B cell (primary cell): Measurements from ENCODE around the gene LTB4R. TPM values are rescaled to one million over a fixed set of nuclear protein-coding genes. Genes with fewer than 3 reads are reported as not detected.

Experiments used
- ATAC-seq: fragments of 200-7000 bp; cut with Tn5 transposase; one replicate; pipeline ENCODE4 v1.10.0; 2021; ENCODE audit warnings: low read depth, mild to moderate bottlenecking, moderate number of reproducible peaks, moderate library complexity
- CTCF ChIA-PET: fragments of 350-600 bp; sonication (Branson Sonifier 250); formaldehyde crosslinking; loops from one replicate; lab custom pipeline; 2021; ENCODE audit warnings: antibody characterized with exemption, inconsistent platforms; lab: Charles Lee
- POLR2A ChIA-PET: fragments of 350-600 bp; sonication (Branson Sonifier 250); formaldehyde crosslinking; loops from one replicate; lab custom pipeline; 2021; ENCODE audit warnings: antibody characterized with exemption; lab: Charles Lee
- DNase-seq: peaks from one replicate; pipeline ENCODE4 v3.0.0; 2013
- H2AFZ ChIP-seq: 2 replicates; pipeline ENCODE4 v1.6.1; 2012; ENCODE audit warnings: mild to moderate bottlenecking, low read depth, low read length; ENCODE audit not compliant: insufficient read depth, poor library complexity, severe bottlenecking
- H3K27ac ChIP-seq, 2 donors: 1 replicate in 1 of 2; 2 replicates in 1 of 2; pipeline ENCODE4 v1.5.1; 2012 to 2013; ENCODE audit warnings: low read length in 2 of 2, mild to moderate bottlenecking in 2 of 2, moderate library complexity in 1 of 2
- H3K27me3 ChIP-seq, 4 experiments: fragments of 200-600 bp in 1 of 4; sonication (generic) in 1 of 4; replicated peaks in 1 of 4; 1 replicate in 2 of 4; 2 replicates in 2 of 4; pipeline versions ENCODE4 v1.6.1 to v1.7.0; 2013 to 2016; ENCODE audit warnings: low read length in 3 of 4, mild to moderate bottlenecking in 2 of 4, mixed read lengths in 1 of 4, moderate library complexity in 1 of 4; ENCODE audit not compliant: insufficient read depth in 4 of 4, control insufficient read depth in 3 of 4; ENCODE audit errors: control extremely low read depth in 1 of 4
- H3K36me3 ChIP-seq, 2 experiments: replicated peaks in 1 of 2; 1 replicate in 1 of 2; 2 replicates in 1 of 2; pipeline versions ENCODE4 v1.6.1 to v1.7.1; 2013; ENCODE audit warnings: low read length in 1 of 2; ENCODE audit not compliant: insufficient read depth in 2 of 2, control insufficient read depth in 1 of 2; ENCODE audit errors: control extremely low read depth in 1 of 2, extremely low read depth in 1 of 2
- H3K4me1 ChIP-seq, 2 donors: fragments of 200-600 bp in 1 of 2; sonication (generic) in 1 of 2; 1 replicate in 1 of 2; 2 replicates in 1 of 2; pipeline versions ENCODE4 v1.5.1 to v1.6.1; 2013 to 2017; ENCODE audit warnings: low read length in 2 of 2; ENCODE audit not compliant: control insufficient read depth in 2 of 2, insufficient read depth in 2 of 2
- H3K4me2 ChIP-seq: replicated peaks from 2 replicates; pipeline ENCODE3; 2012; ENCODE audit warnings: mild to moderate bottlenecking, low read depth, low read length; ENCODE audit not compliant: poor library complexity, severe bottlenecking
- H3K4me3 ChIP-seq, 5 experiments: fragments of 200-600 bp in 1 of 5; sonication (generic) in 1 of 5; 1 replicate in 3 of 5; 2 replicates in 2 of 5; pipeline versions ENCODE4 v1.5.1 to v1.7.0; 2011 to 2016; ENCODE audit warnings: low read length in 4 of 5, mild to moderate bottlenecking in 4 of 5, low read depth in 2 of 5, control low read depth in 1 of 5, moderate library complexity in 1 of 5; ENCODE audit not compliant: insufficient read depth in 1 of 5; ENCODE audit errors: control extremely low read depth in 1 of 5, extremely low read depth in 1 of 5
- H3K79me2 ChIP-seq: fragments of 200-600 bp; sonication (generic); one replicate; pipeline ENCODE4 v1.6.0; 2016; ENCODE audit warnings: low read length; ENCODE audit not compliant: control insufficient read depth, insufficient read depth
- H3K9ac ChIP-seq: fragments of 200-600 bp; sonication (generic); 2 replicates; pipeline ENCODE4 v1.6.1; 2017; ENCODE audit warnings: mild to moderate bottlenecking, low read length, moderate library complexity
- H3K9me3 ChIP-seq, 3 donors: one replicate each; pipeline versions ENCODE4 v1.6.1 to v1.7.1; 2013; ENCODE audit warnings: low read length in 2 of 3; ENCODE audit not compliant: control insufficient read depth in 2 of 3, insufficient read depth in 1 of 3; ENCODE audit errors: control extremely low read depth in 1 of 3
- H4K20me1 ChIP-seq: 2 replicates; pipeline ENCODE4 v1.6.0; 2012; ENCODE audit warnings: mild to moderate bottlenecking, low read length; ENCODE audit not compliant: insufficient read depth, control insufficient read depth, poor library complexity, severe bottlenecking
- H3K27ac Mint-ChIP-seq: one replicate; pipeline ENCODE4 v1.8.0; 2021; ENCODE audit warnings: mixed read lengths
- H3K27me3 Mint-ChIP-seq: one replicate; pipeline ENCODE4 v1.8.0; 2021; ENCODE audit warnings: mixed read lengths
- H3K4me1 Mint-ChIP-seq: one replicate; pipeline ENCODE4 v1.8.0; 2021; ENCODE audit warnings: mixed read lengths
- H3K4me3 Mint-ChIP-seq: one replicate; pipeline ENCODE4 v1.8.0; 2021; ENCODE audit warnings: mixed read lengths
- H3K9me3 Mint-ChIP-seq: one replicate; pipeline ENCODE4 v1.8.0; 2022; ENCODE audit warnings: mixed read lengths; ENCODE audit not compliant: insufficient read depth
- EZH2 ChIP-seq: IDR thresholded peaks from 2 replicates; pipeline ENCODE4 v1.6.1; 2012; ENCODE audit warnings: borderline replicate concordance, low read depth, mild to moderate bottlenecking, moderate library complexity, low read length; ENCODE audit not compliant: insufficient read depth, poor library complexity, severe bottlenecking
- WGBS: methylation state at CpG from one replicate; pipeline ENCODE4 v1.1.5; 2013; ENCODE audit warnings: missing lambda C conversion rate; ENCODE audit not compliant: insufficient coverage; 5-methylcytosine and 5-hydroxymethylcytosine counted together
- intact Hi-C: fragments of 100-400 bp; cut with micrococcal nuclease; formaldehyde crosslinking; loops from one replicate; pipeline ENCODE4 v1.10.0; 2022
- polyA plus RNA-seq: library from polyadenylated mRNA; depleted of rRNA; stranded (reverse); fragments of >200 nt; gene quantifications from 2 replicates; pipeline ENCODE4 v1.2.3, GENCODE V29; 2012
- total RNA-seq, 2 donors: library from RNA; stranded (reverse); fragments of 120-200 nt in 1 of 2; gene quantifications; 1 replicate in 1 of 2; 2 replicates in 1 of 2; pipeline versions ENCODE4 v1.2.3 to v1.2.4, GENCODE V29; 2013 to 2022
- TF ChIP-seq, protein P1 (sequence below): fragments of 200-600 bp; IDR thresholded peaks from one replicate; pipeline ENCODE4 v1.8.0; 2022; ENCODE audit warnings: antibody characterized with exemption, mild to moderate bottlenecking

The LTB4R gene
- total and polyA plus RNA-seq, 2 donors (not counting 1 experiment from before 2014, with no cell fraction given), result 8.8 to 19.1 TPM

DNA sequence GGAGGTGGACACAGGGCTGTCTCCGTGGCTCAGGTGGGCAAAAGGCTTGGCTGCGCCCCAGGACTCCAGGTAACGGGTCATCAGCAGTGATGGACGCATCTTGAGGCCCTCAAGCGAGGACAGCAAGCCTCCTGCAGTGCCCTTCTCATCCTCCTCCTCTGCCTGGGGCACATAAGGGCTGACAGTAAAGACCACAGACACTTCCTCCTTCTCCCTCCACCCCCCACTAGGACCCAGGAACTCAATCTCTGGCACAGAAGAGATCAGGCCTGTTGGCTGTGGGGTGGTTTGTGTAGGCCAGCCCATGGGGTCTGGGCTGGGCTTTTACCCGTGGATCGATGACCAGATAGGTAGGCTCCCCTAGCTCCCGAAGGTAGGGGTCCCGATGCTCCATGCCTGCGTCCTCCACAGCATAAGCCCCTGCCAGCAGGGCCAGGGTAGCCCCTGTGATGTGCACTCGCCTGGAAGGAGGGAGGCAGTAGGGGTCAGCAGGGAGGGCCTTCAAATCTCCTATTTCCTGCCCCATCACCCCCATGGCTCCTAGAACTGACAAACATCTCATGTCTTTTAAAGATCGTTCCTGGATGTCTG, 17.9 kb downstream of the LTB4R start:
- Histone ChIP-seq H4K20me1 (peaks cover 5% of the 10 kb centered on the region), H3K36me3 (no peaks in the 10 kb centered on the region), H3K4me1 (peaks cover 31 to 35% of the 10 kb centered on the region in 2 donors), H3K9ac (no peak overlapping the region), H3K27me3 (peaks cover 0 to 21% (median 11%) of the 10 kb centered on the region in 4 experiments), H3K79me2 (peaks cover 3% of the 10 kb centered on the region), H3K4me2 (no peak overlapping the region), H3K4me3 (no peak overlapping the region), H3K27ac (no peak overlapping the region), H2AFZ (no peak overlapping the region), H3K9me3 (peaks cover 0 to 3% (median 0%) of the 10 kb centered on the region in 3 donors)
- 94% methylated on average over 8 of the region's 12 CpGs for WGBS
- Mint-ChIP-seq H3K27ac (no peak overlapping the region), H3K4me1 (peaks cover 35% of the 10 kb centered on the region), H3K9me3 (no peaks in the 10 kb centered on the region), H3K27me3 (peaks cover 9% of the 10 kb centered on the region), H3K4me3 (no peak overlapping the region)
- ChIA-PET POLR2A (no interaction called here), CTCF (interaction anchor here (1.6 to 16.1 kb wide), 4 partner anchors 16 to 101 kb away, joined by 3 to 650 read pairs (median 43); partner anchors contain the start of genes CBLN3, CIDEB, KHNYN and LTB4R)
- intact Hi-C loops, result no loop called here
- ATAC-seq (no peak), DNase-seq (no peak)
- TF ChIP-seq, protein P1, sequence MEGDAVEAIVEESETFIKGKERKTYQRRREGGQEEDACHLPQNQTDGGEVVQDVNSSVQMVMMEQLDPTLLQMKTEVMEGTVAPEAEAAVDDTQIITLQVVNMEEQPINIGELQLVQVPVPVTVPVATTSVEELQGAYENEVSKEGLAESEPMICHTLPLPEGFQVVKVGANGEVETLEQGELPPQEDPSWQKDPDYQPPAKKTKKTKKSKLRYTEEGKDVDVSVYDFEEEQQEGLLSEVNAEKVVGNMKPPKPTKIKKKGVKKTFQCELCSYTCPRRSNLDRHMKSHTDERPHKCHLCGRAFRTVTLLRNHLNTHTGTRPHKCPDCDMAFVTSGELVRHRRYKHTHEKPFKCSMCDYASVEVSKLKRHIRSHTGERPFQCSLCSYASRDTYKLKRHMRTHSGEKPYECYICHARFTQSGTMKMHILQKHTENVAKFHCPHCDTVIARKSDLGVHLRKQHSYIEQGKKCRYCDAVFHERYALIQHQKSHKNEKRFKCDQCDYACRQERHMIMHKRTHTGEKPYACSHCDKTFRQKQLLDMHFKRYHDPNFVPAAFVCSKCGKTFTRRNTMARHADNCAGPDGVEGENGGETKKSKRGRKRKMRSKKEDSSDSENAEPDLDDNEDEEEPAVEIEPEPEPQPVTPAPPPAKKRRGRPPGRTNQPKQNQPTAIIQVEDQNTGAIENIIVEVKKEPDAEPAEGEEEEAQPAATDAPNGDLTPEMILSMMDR, result no peak
- no peak for TF ChIP-seq EZH2

DNA sequence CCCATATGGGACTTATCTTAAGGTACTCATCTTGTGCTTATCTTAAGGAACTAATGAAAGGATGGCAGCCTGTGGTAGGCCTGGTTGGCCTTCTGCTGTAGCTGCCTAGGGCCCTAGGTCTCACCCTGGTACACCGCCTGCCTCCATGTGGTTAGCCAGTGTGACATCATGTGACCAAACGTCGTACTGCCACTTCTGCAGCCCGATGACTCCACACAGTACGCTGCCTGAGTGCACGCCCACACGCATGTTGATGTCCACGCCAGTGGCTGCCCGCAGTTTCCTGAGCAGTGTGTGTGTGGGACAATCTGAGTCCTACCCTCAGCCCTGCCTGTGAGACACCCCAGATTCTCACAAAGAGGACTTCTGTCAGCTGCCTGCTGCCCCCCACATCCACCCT, 18.4 kb downstream of the LTB4R start:
- Mint-ChIP-seq H3K4me3 (no peak overlapping the region), H3K4me1 (peaks cover 38% of the 10 kb centered on the region), H3K27ac (peak overlapping the region; percentile 20), H3K27me3 (peaks cover 11% of the 10 kb centered on the region), H3K9me3 (no peaks in the 10 kb centered on the region)
- H2AFZ ChIP-seq, result no peak overlapping the region
- no peak overlapping the region for H3K4me2 ChIP-seq
- no peak overlapping the region for H3K4me3 ChIP-seq
- CTCF ChIA-PET, result interaction anchor here (1.7 to 16.1 kb wide), 4 partner anchors 16 to 101 kb away, joined by 6 to 650 read pairs (median 75); partner anchors contain the start of genes CBLN3, CIDEB, KHNYN and LTB4R
- ATAC-seq, result no peak
- peaks cover 10% of the 10 kb centered on the region for H4K20me1 ChIP-seq
- intact Hi-C loops, result loop anchor here (10.0 kb wide), 1 partner anchor 345 kb away; no protein-coding TSS in a partner anchor
- peaks cover 0 to 5% (median 0%) of the 10 kb centered on the region in 3 donors for H3K9me3 ChIP-seq
- H3K9ac ChIP-seq, result no peak overlapping the region
- peak; percentile 22 for DNase-seq
- H3K27ac ChIP-seq, result no peak overlapping the region
- H3K79me2 ChIP-seq, result peaks cover 4% of the 10 kb centered on the region
- WGBS, result 66% methylated on average over 9 of the region's 9 CpGs
- TF ChIP-seq EZH2, result no peak
- TF ChIP-seq, protein P1, result no peak
- H3K27me3 ChIP-seq, result peaks cover 0 to 27% (median 14%) of the 10 kb centered on the region in 4 experiments
- POLR2A ChIA-PET, result no interaction called here
- H3K36me3 ChIP-seq, result no peaks in the 10 kb centered on the region
- H3K4me1 ChIP-seq, result peaks cover 36 to 41% of the 10 kb centered on the region in 2 donors
